Uterus (tissue), 4 donors: Measurements from ENCODE around the gene KRT3. TPM values are rescaled to one million over a fixed set of nuclear protein-coding genes. Genes with fewer than 3 reads are reported as not detected.
"Not testable (repeated sequence)": the region's sequence is repeated elsewhere in the genome, so short reads cannot be mapped to it uniquely, and the experiment has no call there.

Experiments
- DNase-seq, 2 donors: peaks; one replicate each; pipeline ENCODE4 v3.0.0-alpha.2; 2019 to 2020
- H3K27ac ChIP-seq, 2 donors: fragments of 200-600 bp; sonication (generic); 1 replicate in 1 of 2; 2 replicates in 1 of 2; pipeline ENCODE4 v1.5.1; 2016 to 2018
- H3K27me3 ChIP-seq, 2 donors: fragments of 200-600 bp; sonication (generic); one replicate each; pipeline ENCODE4 v1.5.1; 2018 to 2019; ENCODE audit warnings: control low read depth in 1 of 2
- H3K36me3 ChIP-seq, 2 donors: fragments of 200-600 bp; sonication (generic); one replicate each; pipeline ENCODE4 v1.5.1; 2019; ENCODE audit warnings: control low read depth in 1 of 2
- H3K4me1 ChIP-seq, 2 donors: fragments of 200-600 bp; sonication (generic); one replicate each; pipeline ENCODE4 v1.5.1; 2018 to 2019; ENCODE audit warnings: control low read depth in 1 of 2
- H3K4me3 ChIP-seq, 2 donors: fragments of 200-600 bp; sonication (generic); 1 replicate in 1 of 2; 2 replicates in 1 of 2; pipeline ENCODE4 v1.5.1; 2018 to 2019; ENCODE audit warnings: mild to moderate bottlenecking in 1 of 2
- H3K9me3 ChIP-seq, 2 donors: fragments of 200-600 bp; sonication (generic); one replicate each; pipeline ENCODE4 v1.5.1; 2019; ENCODE audit warnings: control low read depth in 1 of 2
- POLR2A ChIP-seq, 2 donors: fragments of 450-650 bp; IDR thresholded peaks; one replicate each; pipeline ENCODE4 v1.6.1; 2016; ENCODE audit warnings: antibody characterized with exemption in 2 of 2, mild to moderate bottlenecking in 1 of 2, moderate library complexity in 1 of 2
- intact Hi-C: fragments of 100-400 bp; cut with DNase I; formaldehyde crosslinking; loops from one replicate; pipeline ENCODE4 v1.15.1; 2023; ENCODE audit warnings: low total_unique reads
- total RNA-seq, 4 donors: library from RNA; depleted of rRNA in 3 of 4; stranded (reverse); fragments of >200 nt in 3 of 4; gene quantifications; one replicate each; pipeline versions ENCODE4 v1.1.0 to v1.2.4, GENCODE V29; 2014 to 2023
- TF ChIP-seq, protein P1 (sequence below), 4 experiments: fragments of 200-600 bp in 2 of 4; fragments of 450-650 bp in 2 of 4; sonication (generic) in 2 of 4; IDR thresholded peaks; one replicate each; pipeline ENCODE4 v1.5.1; 2016 to 2019; ENCODE audit warnings: antibody characterized with exemption in 4 of 4, mild to moderate bottlenecking in 2 of 4, moderate library complexity in 1 of 4
- donor health status: DM: yes; HTN: yes; CAD: no.

KRT3 gene
- total RNA-seq, 4 donors from 2014 or later: not detected

DNA sequence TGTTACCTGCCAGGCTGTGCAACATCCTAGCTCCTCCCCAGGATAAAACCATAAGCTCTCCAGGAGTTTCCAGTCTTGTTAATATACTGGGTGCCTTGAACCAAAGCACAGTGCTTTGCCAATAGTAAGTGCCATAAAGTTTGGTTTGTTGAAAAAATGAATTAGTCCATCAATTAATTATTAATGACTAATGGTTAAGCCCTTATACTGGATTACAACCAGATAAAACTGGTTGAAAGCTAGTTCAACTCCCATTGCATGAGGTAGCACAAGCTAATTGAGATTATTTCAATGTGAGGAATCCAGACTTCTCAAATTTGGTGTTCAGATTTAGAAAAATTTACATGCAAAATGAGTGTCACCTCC is 1.6 kb upstream of the KRT3 start:
- no peak overlapping the region for H3K27ac ChIP-seq
- no peaks in the 10 kb centered on the region for H3K4me1 ChIP-seq
- H3K4me3 ChIP-seq: no peak overlapping the region
- no peaks in the 10 kb centered on the region for H3K36me3 ChIP-seq
- no peaks in the 10 kb centered on the region for H3K9me3 ChIP-seq
- intact Hi-C loops: no loop called here
- H3K27me3 ChIP-seq: no peaks in the 10 kb centered on the region
- no peak for DNase-seq
- TF ChIP-seq, protein P1, sequence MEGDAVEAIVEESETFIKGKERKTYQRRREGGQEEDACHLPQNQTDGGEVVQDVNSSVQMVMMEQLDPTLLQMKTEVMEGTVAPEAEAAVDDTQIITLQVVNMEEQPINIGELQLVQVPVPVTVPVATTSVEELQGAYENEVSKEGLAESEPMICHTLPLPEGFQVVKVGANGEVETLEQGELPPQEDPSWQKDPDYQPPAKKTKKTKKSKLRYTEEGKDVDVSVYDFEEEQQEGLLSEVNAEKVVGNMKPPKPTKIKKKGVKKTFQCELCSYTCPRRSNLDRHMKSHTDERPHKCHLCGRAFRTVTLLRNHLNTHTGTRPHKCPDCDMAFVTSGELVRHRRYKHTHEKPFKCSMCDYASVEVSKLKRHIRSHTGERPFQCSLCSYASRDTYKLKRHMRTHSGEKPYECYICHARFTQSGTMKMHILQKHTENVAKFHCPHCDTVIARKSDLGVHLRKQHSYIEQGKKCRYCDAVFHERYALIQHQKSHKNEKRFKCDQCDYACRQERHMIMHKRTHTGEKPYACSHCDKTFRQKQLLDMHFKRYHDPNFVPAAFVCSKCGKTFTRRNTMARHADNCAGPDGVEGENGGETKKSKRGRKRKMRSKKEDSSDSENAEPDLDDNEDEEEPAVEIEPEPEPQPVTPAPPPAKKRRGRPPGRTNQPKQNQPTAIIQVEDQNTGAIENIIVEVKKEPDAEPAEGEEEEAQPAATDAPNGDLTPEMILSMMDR (IDR thresholded peaks at IDR 0.05): no peak
- no peak for TF ChIP-seq POLR2A (IDR thresholded peaks at IDR 0.05)

DNA sequence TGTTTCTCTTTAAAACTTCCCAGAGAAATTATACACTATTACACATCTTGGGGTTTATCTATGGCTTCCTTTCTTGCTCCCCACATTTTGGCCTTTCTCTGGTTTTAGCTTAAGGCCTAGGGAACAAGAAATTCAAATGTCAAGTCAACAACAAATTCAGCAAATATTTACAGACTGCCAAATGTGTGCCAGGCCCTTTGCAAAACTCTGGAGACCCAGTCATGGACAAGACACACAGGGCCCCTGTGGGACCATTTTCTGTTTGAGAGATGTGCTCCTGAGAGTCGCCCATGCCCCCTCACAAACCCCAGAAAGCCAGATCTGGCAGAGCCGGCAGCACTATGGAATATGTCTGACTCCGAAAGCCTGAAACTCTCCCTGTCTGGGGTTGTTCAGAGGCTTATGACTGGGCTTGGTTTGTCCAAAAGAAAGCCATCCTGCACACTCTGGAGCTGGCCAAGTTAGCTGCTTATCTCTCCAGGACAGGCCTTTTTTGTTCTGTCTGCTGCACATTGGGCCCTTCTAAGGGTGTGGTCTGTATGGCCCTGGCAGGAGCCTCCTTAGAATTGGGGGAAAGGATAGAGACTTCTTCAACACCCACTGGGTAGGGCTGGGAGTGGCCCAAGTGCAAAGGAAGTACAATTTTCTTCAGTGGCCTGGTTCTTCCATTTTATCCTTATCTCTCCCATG is 1.1 kb upstream of the KRT3 start:
- no peaks in the 10 kb centered on the region for H3K36me3 ChIP-seq
- H3K27ac ChIP-seq: no peak overlapping the region
- DNase-seq: no peak
- TF ChIP-seq POLR2A (IDR thresholded peaks at IDR 0.05): no peak
- TF ChIP-seq, protein P1 (IDR thresholded peaks at IDR 0.05): no peak
- H3K9me3 ChIP-seq: no peaks in the 10 kb centered on the region
- intact Hi-C loops: no loop called here
- H3K4me1 ChIP-seq: no peaks in the 10 kb centered on the region
- no peaks in the 10 kb centered on the region for H3K27me3 ChIP-seq
- no peak overlapping the region for H3K4me3 ChIP-seq

DNA sequence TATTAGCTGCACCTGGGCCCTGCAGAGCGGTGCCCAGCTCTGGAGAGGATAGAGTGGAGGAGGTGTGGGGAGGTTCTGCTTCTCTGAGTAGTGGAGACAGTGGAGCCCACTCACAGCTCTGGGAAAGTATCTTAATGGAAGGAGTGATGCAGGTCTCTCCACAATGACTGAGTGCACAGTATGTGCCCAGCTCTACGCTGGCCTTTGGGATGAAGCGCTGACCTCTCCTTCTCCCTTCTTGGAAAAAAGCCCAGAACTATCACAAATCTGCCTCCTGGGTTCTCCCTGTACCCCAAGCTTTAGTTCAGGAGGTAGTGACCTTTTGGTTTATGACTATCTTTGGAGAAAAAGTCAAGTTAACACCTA is 495 bp upstream of the KRT3 start:
- H3K4me1 ChIP-seq: no peaks in the 10 kb centered on the region
- no peaks in the 10 kb centered on the region for H3K27me3 ChIP-seq
- DNase-seq: no peak
- intact Hi-C loops: no loop called here
- TF ChIP-seq, protein P1 (IDR thresholded peaks at IDR 0.05): no peak
- no peak for TF ChIP-seq POLR2A (IDR thresholded peaks at IDR 0.05)
- no peaks in the 10 kb centered on the region for H3K36me3 ChIP-seq
- H3K9me3 ChIP-seq: no peaks in the 10 kb centered on the region
- no peak overlapping the region for H3K27ac ChIP-seq
- H3K4me3 ChIP-seq: no peak overlapping the region

DNA sequence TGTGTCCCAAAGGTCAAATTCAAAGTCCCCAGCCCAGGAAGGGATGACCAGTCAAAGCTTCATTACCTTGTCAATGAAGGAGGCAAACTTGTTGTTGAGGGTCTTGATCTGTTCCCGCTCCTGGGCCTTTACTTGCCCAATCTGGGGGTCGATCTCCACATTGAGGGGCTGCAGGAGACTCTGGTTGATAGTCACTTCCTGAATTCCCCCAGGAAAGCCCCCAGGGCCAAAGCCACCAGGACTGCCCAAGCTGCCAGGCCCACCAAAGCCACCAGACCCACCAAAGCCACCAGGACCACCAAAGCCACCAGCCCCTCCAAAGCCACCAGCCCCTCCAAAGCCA is 614 bp downstream of the KRT3 start:
- H3K9me3 ChIP-seq, intact Hi-C loops, DNase-seq, H3K36me3 ChIP-seq, H3K27me3 ChIP-seq, H3K4me1 ChIP-seq, H3K4me3 ChIP-seq, H3K27ac ChIP-seq: not testable (repeated sequence)

DNA sequence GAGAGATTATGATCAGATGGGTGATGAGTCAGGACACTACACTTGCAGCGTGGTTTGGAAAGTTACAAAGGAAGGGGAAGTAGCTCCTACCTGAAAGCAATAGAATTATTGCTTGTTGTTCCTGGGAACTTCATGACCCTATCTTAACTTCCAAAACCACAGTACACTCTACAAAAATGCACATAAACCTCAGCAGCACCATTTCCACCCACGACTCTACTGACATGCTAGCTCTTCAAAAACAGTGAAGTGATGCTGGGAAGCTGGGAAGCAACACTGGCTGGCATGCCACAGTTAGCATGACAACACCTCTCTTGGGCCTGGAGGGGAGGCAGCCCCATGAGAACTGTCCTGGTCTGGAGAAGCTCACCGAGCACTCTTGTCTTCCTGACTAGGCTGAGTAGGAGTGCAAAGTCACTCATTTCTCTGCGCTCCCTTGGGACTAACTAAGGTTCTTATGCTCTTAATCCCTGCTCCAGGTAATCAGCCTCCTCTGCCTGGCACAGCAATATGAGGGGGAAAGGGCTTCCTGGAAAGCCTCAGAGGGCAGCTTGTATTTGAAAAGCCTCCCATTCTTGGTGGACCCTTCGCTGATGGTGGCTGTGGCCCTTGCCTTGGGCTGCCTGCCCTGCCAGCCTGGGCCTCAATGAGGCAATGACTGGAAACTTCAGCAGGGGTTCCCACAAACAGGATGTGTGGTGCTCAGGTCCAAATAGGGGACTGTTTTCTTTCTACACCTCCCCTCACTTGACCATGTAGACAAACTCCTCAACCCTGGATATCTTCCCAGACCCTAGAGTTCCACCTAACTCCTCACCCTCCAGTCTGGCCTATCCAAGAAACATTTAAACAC is 1.2 kb downstream of the KRT3 start:
- Histone ChIP-seq H3K4me1 (no peaks in the 10 kb centered on the region), H3K36me3 (no peaks in the 10 kb centered on the region), H3K9me3 (no peaks in the 10 kb centered on the region), H3K27me3 (no peaks in the 10 kb centered on the region), H3K27ac (no peak overlapping the region), H3K4me3 (no peak overlapping the region)
- TF ChIP-seq, protein P1 (IDR thresholded peaks at IDR 0.05): no peak
- no peak for TF ChIP-seq POLR2A (IDR thresholded peaks at IDR 0.05)
- intact Hi-C loops: no loop called here
- no peak for DNase-seq
